Heart right ventricle (tissue), 16 donors: Measurements from ENCODE around the gene SEC16A. TPM values are rescaled to one million over a fixed set of nuclear protein-coding genes. Genes with fewer than 3 reads are reported as not detected.

Source experiments
- ATAC-seq, 8 donors: fragments of 200-7000 bp; cut with Tn5 transposase; one replicate each; pipeline ENCODE4 v1.9.1; 2020; ENCODE audit warnings: mild to moderate bottlenecking in 8 of 8, moderate library complexity in 8 of 8, moderate number of reproducible peaks in 1 of 8
- DNase-seq, 2 donors: peaks; one replicate each; pipeline ENCODE4 v3.0.0-alpha.2; 2020
- H3K27ac ChIP-seq, 10 donors: fragments of 200-600 bp; sonication (generic) in 2 of 10; one replicate each; pipeline versions ENCODE4 v1.5.0 to v1.8.0; 2020 to 2022; ENCODE audit warnings: mild to moderate bottlenecking in 3 of 10
- H3K27me3 ChIP-seq, 7 donors: fragments of 200-600 bp; one replicate each; pipeline ENCODE4 v1.8.0; 2021 to 2022; ENCODE audit warnings: mild to moderate bottlenecking in 2 of 7
- H3K36me3 ChIP-seq, 9 donors: fragments of 200-600 bp; sonication (generic) in 1 of 9; one replicate each; pipeline versions ENCODE4 v1.5.0 to v1.8.0; 2020 to 2022; ENCODE audit warnings: mild to moderate bottlenecking in 2 of 9
- H3K4me1 ChIP-seq, 9 donors: fragments of 200-600 bp; sonication (generic) in 1 of 9; one replicate each; pipeline versions ENCODE4 v1.5.0 to v1.8.0; 2020 to 2022; ENCODE audit warnings: mild to moderate bottlenecking in 4 of 9
- H3K4me3 ChIP-seq, 10 donors: fragments of 200-600 bp; sonication (generic) in 2 of 10; one replicate each; pipeline versions ENCODE4 v1.5.0 to v1.8.0; 2020 to 2022; ENCODE audit warnings: mild to moderate bottlenecking in 7 of 10, moderate library complexity in 2 of 10
- H3K9me3 ChIP-seq, 11 donors: fragments of 200-600 bp in 10 of 11; sonication (generic) in 2 of 11; one replicate each; pipeline versions ENCODE4 v1.5.0 to v1.8.0; 2013 to 2022; ENCODE audit warnings: mild to moderate bottlenecking in 2 of 11, control low read depth in 1 of 11, moderate library complexity in 1 of 11
- WGBS, 2 donors: extraction: QIAGEN DNeasy Blood & Tissue Kit; methylation state at CpG; one replicate each; pipeline ENCODE4 v1.1.7; 2013; ENCODE audit warnings: inconsistent platforms in 1 of 2; 5-methylcytosine and 5-hydroxymethylcytosine counted together
- intact Hi-C, 10 donors: fragments of 100-400 bp; cut with DNase I; formaldehyde crosslinking; loops; one replicate each; pipeline versions ENCODE4 v1.11.1 to v1.14.2; 2022
- polyA plus RNA-seq, 2 donors: library from polyadenylated mRNA; stranded (reverse); fragments of 200-250 nt; gene quantifications; one replicate each; pipeline ENCODE4 v1.2.3, GENCODE V29; 2013
- total RNA-seq, 10 donors: library from RNA; stranded (reverse); fragmentation: NEBNext Ultra II Directional in 3 of 10; extraction: Animal tissue kit (Norgen Biotek cat#: 25700) in 3 of 10; gene quantifications; one replicate each; pipeline versions ENCODE4 v1.2.1 to v1.2.4, GENCODE V29; 2021 to 2023
- TF ChIP-seq, protein P1 (sequence below), 9 donors: fragments of 200-600 bp; sonication (generic) in 2 of 9; IDR thresholded peaks; one replicate each; pipeline versions ENCODE4 v1.5.0 to v1.8.0; 2021 to 2022; ENCODE audit warnings: antibody characterized with exemption in 9 of 9, mild to moderate bottlenecking in 5 of 9, moderate library complexity in 1 of 9
- donor health status: Arrhythmogenic right ventricular cardiomyopathy.
- donor health status: ischemic (EF 13 %, LVEDD 7.1; RV severe dilation, severe dysfunction).
- donor health status: healthy with polysubstance abuse.
- donor health status: DM: no; HTN: yes; CAD: no.
- donor health status: DM: no; HTN: no; CAD: no.
- donor health status: ischemic (EF 25% LVEDD 6.9; RV normal size, moderate dysfunction).
- donor health status: ischemic (EF 25% LVEDD 5.7; RV mildly dilated, moderate dysfunction).
- donor health status: healthy.
- donor health status: DM: yes; HTN: yes; CAD: no.
- donor health status: Ischemic cardiomyopathy.
- donor health status: ischemic (EF 35%, LVEDD 5.7; RV mildly dilated, moderate dysfunction).
- donor health status: nonischemic (EF 11% LVEDD 7.7; RV severe dilation, severe dysfunction).
- donor health status: DM: yes; HTN: yes; CAD: no.
- donor health status: PGD.
- donor health status: ischemic (EF 29% LVEDD 5.4; RV normal size, mild dysfunction).
- donor health status: nonischemic (EF 23%, LVEDD 6.1; RV moderate dilation, normal function).

SEC16A gene
- total and polyA plus RNA-seq, 12 donors, result 21.9 to 35.9 (median 28.6) TPM

DNA sequence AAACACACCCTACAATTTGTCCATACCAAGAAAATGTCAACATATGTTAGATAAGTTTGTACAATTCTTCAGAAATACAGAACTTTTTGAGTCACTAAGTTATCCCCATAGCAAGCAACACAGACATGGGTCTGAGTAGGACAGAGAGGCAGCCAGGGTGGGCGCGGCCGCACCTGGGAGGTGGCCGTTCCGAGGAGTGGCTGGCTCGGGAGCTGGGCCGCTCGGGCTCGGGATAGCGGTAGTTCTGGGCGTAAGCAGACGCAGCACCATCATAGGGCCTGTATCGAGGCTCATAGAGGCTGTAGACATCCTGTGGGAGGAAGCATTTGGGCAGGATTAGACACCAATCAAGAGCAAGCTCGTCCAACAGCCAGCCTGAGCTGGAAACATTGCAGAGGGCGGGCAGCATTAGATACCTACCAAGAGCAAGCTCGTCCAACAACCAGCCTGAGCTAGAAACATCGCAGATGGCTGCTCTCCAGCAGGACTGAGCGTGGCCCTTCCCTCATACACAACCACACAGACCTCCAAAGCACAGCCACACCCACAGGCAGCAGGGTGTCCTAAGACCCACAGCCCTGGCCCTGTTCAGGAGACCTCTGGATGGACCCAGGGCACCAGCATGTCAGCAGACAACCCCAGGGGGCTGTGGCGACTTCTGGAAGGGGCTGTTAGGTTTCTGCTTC is 10.9 kb downstream of the SEC16A start:
- intact Hi-C loops, result no loop called here
- TF ChIP-seq, protein P1, sequence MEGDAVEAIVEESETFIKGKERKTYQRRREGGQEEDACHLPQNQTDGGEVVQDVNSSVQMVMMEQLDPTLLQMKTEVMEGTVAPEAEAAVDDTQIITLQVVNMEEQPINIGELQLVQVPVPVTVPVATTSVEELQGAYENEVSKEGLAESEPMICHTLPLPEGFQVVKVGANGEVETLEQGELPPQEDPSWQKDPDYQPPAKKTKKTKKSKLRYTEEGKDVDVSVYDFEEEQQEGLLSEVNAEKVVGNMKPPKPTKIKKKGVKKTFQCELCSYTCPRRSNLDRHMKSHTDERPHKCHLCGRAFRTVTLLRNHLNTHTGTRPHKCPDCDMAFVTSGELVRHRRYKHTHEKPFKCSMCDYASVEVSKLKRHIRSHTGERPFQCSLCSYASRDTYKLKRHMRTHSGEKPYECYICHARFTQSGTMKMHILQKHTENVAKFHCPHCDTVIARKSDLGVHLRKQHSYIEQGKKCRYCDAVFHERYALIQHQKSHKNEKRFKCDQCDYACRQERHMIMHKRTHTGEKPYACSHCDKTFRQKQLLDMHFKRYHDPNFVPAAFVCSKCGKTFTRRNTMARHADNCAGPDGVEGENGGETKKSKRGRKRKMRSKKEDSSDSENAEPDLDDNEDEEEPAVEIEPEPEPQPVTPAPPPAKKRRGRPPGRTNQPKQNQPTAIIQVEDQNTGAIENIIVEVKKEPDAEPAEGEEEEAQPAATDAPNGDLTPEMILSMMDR (IDR thresholded peaks at IDR 0.05), result no peak
- ATAC-seq (no peak), DNase-seq (no peak)
- H3K36me3 ChIP-seq, result peaks cover 14 to 100% (median 79%) of the 10 kb centered on the region in 9 donors
- no peaks in the 10 kb centered on the region for H3K27me3 ChIP-seq
- H3K9me3 ChIP-seq, result no peaks in the 10 kb centered on the region
- no peak overlapping the region for H3K27ac ChIP-seq
- H3K4me1 ChIP-seq, result no peaks in the 10 kb centered on the region
- no peak overlapping the region for H3K4me3 ChIP-seq
- WGBS, 2 donors, result 93 to 95% methylated on average over 19 of the region's 19 CpGs

- no peak overlapping the region for H3K27ac ChIP-seq
- 93% methylated on average over 12 of the region's 12 CpGs for WGBS, 2 donors
- intact Hi-C loops, result no loop called here
- H3K4me3 ChIP-seq, result no peak overlapping the region
- no peaks in the 10 kb centered on the region for H3K4me1 ChIP-seq
- no peaks in the 10 kb centered on the region for H3K9me3 ChIP-seq
- DNase-seq (no peak), ATAC-seq (no peak)
- no peaks in the 10 kb centered on the region for H3K27me3 ChIP-seq
- peaks cover 19 to 100% (median 80%) of the 10 kb centered on the region in 9 donors for H3K36me3 ChIP-seq
- TF ChIP-seq, protein P1 (IDR thresholded peaks at IDR 0.05), result no peak
Measured at GRCh38 chr9:136470792-136471469, 11.9 kb downstream of the SEC16A start.

DNA sequence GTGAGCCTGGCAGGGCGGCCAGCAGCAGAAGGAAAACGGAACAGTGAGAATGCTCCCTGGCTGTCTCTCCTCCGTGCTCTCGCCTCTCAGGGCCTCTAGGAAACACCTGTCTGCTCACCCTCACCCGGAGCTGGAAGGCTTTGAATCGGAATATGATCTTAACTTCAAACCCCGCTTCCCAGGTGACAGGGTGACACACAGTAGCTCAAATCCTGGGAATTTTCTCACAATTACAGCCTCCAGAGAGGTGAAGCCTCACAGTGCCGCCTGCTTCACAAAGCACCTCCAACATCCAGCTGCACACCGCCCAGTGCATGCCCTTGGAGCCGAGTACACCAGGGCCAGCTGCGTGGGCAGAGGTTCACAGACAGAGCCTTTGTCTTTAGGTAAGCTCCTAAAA is 12.5 kb downstream of the SEC16A start:
- no peak for ATAC-seq
- DNase-seq, result no peak
- Histone ChIP-seq H3K36me3 (peaks cover 19 to 100% (median 83%) of the 10 kb centered on the region in 9 donors), H3K9me3 (no peaks in the 10 kb centered on the region), H3K4me3 (no peak overlapping the region), H3K27me3 (no peaks in the 10 kb centered on the region), H3K4me1 (no peaks in the 10 kb centered on the region), H3K27ac (no peak overlapping the region)
- intact Hi-C loops, result no loop called here
- TF ChIP-seq, protein P1 (IDR thresholded peaks at IDR 0.05), result no peak
- WGBS, 2 donors, result 90 to 95% methylated on average over 11 of the region's 11 CpGs

GRCh38 chr9:136467766-136468165 is 15.1 kb downstream of the SEC16A start:
- Histone ChIP-seq H3K4me1 (no peaks in the 10 kb centered on the region), H3K9me3 (no peaks in the 10 kb centered on the region), H3K36me3 (peaks cover 15 to 100% (median 85%) of the 10 kb centered on the region in 9 donors), H3K4me3 (no peak overlapping the region), H3K27me3 (no peaks in the 10 kb centered on the region), H3K27ac (no peak overlapping the region)
- intact Hi-C loops, result no loop called here
- TF ChIP-seq, protein P1 (IDR thresholded peaks at IDR 0.05), result no peak
- no peak for DNase-seq
- ATAC-seq, result no peak
- 87 to 88% methylated on average over 15 of the region's 15 CpGs for WGBS, 2 donors
